DND-41 (cell line): ENCODE measurements around the gene RNF34.

Experiments
- ATAC-seq: fragments of 200-7000 bp; cut with Tn5 transposase; 3 replicates; pipeline ENCODE4 v1.9.1; 2021; ENCODE audit warnings: low read depth; ENCODE audit not compliant: insufficient read depth
- DNase-seq: peaks from one replicate; pipeline ENCODE4 v3.0.0-alpha.2; 2020
- H2AFZ ChIP-seq: 2 replicates; pipeline ENCODE4 v1.6.0; 2012; ENCODE audit warnings: low read depth, low read length
- H3K27ac ChIP-seq: 2 replicates; pipeline ENCODE4 v1.5.1; 2012; ENCODE audit warnings: low read length, inconsistent platforms
- H3K27me3 ChIP-seq: fragments of 200-600 bp; sonication (generic); 2 replicates; pipeline ENCODE4 v1.6.0; 2012; ENCODE audit warnings: low read length, mild to moderate bottlenecking, inconsistent platforms; ENCODE audit not compliant: insufficient read depth, poor library complexity
- H3K36me3 ChIP-seq: 2 replicates; pipeline ENCODE4 v1.5.1; 2012; ENCODE audit warnings: low read length, inconsistent platforms; ENCODE audit not compliant: insufficient read depth
- H3K4me1 ChIP-seq: 2 replicates; pipeline ENCODE4 v1.5.1; 2012; ENCODE audit warnings: mild to moderate bottlenecking, low read length; ENCODE audit not compliant: insufficient read depth
- H3K4me2 ChIP-seq: 2 replicates; pipeline ENCODE4 v1.6.0; 2012; ENCODE audit warnings: mild to moderate bottlenecking, moderate library complexity, low read length, inconsistent platforms; ENCODE audit not compliant: insufficient read depth
- H3K4me3 ChIP-seq, 2 experiments: fragments of 200-600 bp in 1 of 2; shearing (Covaris generic) in 1 of 2; 2 replicates each; pipeline ENCODE4 v1.5.1; 2012 to 2016; ENCODE audit warnings: inconsistent platforms in 2 of 2, low read length in 2 of 2, mild to moderate bottlenecking in 2 of 2, low read depth in 1 of 2, moderate library complexity in 1 of 2
- H3K79me2 ChIP-seq: 2 replicates; pipeline ENCODE4 v1.6.0; 2012; ENCODE audit warnings: low read length, inconsistent platforms; ENCODE audit not compliant: insufficient read depth
- H3K9ac ChIP-seq: 2 replicates; pipeline ENCODE4 v1.6.0; 2012; ENCODE audit warnings: low read depth, mild to moderate bottlenecking, inconsistent platforms, low read length, moderate library complexity
- H3K9me3 ChIP-seq: 2 replicates; pipeline ENCODE4 v1.5.1; 2012; ENCODE audit warnings: low read length, moderate library complexity, mild to moderate bottlenecking, inconsistent platforms; ENCODE audit not compliant: insufficient read depth, severe bottlenecking
- H4K20me1 ChIP-seq: 2 replicates; pipeline ENCODE4 v1.6.0; 2012; ENCODE audit warnings: low read length; ENCODE audit not compliant: insufficient read depth
- CTCF ChIP-seq: IDR thresholded peaks from 2 replicates; pipeline ENCODE4 v1.5.1; 2012; ENCODE audit warnings: borderline replicate concordance, low read length, moderate library complexity, mild to moderate bottlenecking; ENCODE audit not compliant: poor library complexity, severe bottlenecking; ENCODE audit errors: extremely low read depth
- EZH2 ChIP-seq: IDR thresholded peaks from 3 replicates; pipeline ENCODE4 v1.6.1; 2012; ENCODE audit warnings: borderline replicate concordance, low read depth, mild to moderate bottlenecking, moderate library complexity, low read length, inconsistent platforms; ENCODE audit not compliant: severe bottlenecking

Gene RNF34

GRCh38 chr12:121454921-121455320 is 55.0 kb downstream of the RNF34 start:
- H3K79me2 ChIP-seq: peaks cover 89% of the 10 kb centered on the region
- H3K4me1 ChIP-seq: no peaks in the 10 kb centered on the region
- no peak overlapping the region for H3K9ac ChIP-seq

GRCh38 chr12:121455766-121456420 is 56.0 kb downstream of the RNF34 start:
- H3K27me3 ChIP-seq: no peaks in the 10 kb centered on the region
- peaks cover 62% of the 10 kb centered on the region for H4K20me1 ChIP-seq
- no peak overlapping the region for H3K9ac ChIP-seq
- H3K4me3 ChIP-seq: no peak overlapping the region
- ATAC-seq (no peak), DNase-seq (no peak)
- no peaks in the 10 kb centered on the region for H3K9me3 ChIP-seq
- TF ChIP-seq EZH2 (no peak), CTCF (no peak)
- H3K4me2 ChIP-seq: no peak overlapping the region
- H3K36me3 ChIP-seq: peaks cover 60% of the 10 kb centered on the region
- no peak overlapping the region for H2AFZ ChIP-seq
- H3K4me1 ChIP-seq: no peaks in the 10 kb centered on the region
- H3K79me2 ChIP-seq: peaks cover 90% of the 10 kb centered on the region
- no peak overlapping the region for H3K27ac ChIP-seq

More at GRCh38 chr12:121454921-121455320, 55.0 kb downstream of the RNF34 start:
- Histone ChIP-seq H3K27me3 (no peaks in the 10 kb centered on the region), H3K4me2 (no peak overlapping the region), H3K27ac (peak overlapping the region; percentile 20; the same call in 1 of the 2 replicates), H3K36me3 (peaks cover 57% of the 10 kb centered on the region), H3K4me3 (no peak overlapping the region), H3K9me3 (no peaks in the 10 kb centered on the region), H2AFZ (no peak overlapping the region), H4K20me1 (peaks cover 56% of the 10 kb centered on the region)
- ATAC-seq (no peak), DNase-seq (no peak)
- TF ChIP-seq CTCF: no peak
- TF ChIP-seq EZH2: no peak

GRCh38 chr12:121456551-121456950 is 56.6 kb downstream of the RNF34 start:
- Histone ChIP-seq H3K4me2 (no peak overlapping the region), H3K9me3 (no peaks in the 10 kb centered on the region), H3K27me3 (no peaks in the 10 kb centered on the region), H3K79me2 (peaks cover 93% of the 10 kb centered on the region), H4K20me1 (peaks cover 69% of the 10 kb centered on the region), H3K4me1 (no peaks in the 10 kb centered on the region), H3K27ac (no peak overlapping the region), H2AFZ (no peak overlapping the region), H3K4me3 (no peak overlapping the region), H3K36me3 (peaks cover 58% of the 10 kb centered on the region), H3K9ac (no peak overlapping the region)
- DNase-seq (no peak), ATAC-seq (no peak)
- TF ChIP-seq CTCF (no peak), EZH2 (no peak)
